GM12864 (cell line): ENCODE data around the gene ATG2A.

ENCODE experiments used
- DNase-seq: peaks from one replicate; pipeline ENCODE4 v3.0.0-alpha.2; 2011; ENCODE audit warnings: low read depth
- H3K4me3 ChIP-seq: 2 replicates; pipeline ENCODE4 v1.5.1; 2011; ENCODE audit warnings: mild to moderate bottlenecking, low read depth, low read length, control low read depth
- TF ChIP-seq, protein P1 (sequence below): IDR thresholded peaks from 2 replicates; pipeline ENCODE4 v1.5.1; 2011; ENCODE audit warnings: low read depth, mild to moderate bottlenecking, moderate library complexity, low read length, control low read depth, inconsistent platforms; ENCODE audit errors: missing control alignments

ATG2A gene

DNA sequence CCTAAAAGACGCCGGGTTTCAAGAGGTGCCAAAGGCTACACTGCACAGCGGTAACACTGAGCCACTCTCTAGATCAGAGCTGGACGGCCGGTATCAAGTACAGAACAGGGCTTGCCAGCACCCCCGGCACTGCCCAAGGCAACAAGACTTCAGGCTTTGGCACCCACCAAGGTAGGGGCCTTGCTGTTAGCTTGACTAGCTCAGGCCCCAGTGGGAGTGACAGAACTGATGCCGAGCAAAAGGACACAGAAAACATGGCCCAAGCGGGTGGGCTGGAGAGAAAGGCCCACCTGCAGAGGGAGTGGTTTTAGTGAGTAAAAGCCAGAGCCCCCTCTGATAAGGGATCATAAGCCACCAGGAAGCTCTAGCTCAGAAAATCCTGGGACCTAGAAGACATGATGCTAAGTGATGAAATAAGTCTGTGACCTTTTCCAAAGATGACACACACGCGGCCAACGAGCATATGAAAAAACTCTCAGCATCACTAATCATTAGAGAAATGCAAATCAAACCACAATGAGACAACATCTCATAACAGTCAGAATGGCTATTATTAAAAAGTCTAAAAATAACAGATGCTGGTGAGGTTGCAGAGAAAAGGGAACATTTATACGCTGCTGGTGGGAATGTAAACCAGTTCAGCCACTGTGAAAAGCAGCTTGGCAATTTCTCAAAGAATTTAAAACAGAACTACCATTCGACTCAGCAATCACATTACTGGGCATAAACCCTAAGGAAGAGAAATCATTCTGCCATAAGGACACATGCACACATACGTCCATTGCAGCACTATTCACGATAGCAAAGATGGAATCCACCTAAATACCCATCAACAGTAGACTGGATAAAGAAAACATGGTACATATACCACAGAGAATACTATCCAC is 51.5 kb downstream of the ATG2A start:
- TF ChIP-seq, protein P1, sequence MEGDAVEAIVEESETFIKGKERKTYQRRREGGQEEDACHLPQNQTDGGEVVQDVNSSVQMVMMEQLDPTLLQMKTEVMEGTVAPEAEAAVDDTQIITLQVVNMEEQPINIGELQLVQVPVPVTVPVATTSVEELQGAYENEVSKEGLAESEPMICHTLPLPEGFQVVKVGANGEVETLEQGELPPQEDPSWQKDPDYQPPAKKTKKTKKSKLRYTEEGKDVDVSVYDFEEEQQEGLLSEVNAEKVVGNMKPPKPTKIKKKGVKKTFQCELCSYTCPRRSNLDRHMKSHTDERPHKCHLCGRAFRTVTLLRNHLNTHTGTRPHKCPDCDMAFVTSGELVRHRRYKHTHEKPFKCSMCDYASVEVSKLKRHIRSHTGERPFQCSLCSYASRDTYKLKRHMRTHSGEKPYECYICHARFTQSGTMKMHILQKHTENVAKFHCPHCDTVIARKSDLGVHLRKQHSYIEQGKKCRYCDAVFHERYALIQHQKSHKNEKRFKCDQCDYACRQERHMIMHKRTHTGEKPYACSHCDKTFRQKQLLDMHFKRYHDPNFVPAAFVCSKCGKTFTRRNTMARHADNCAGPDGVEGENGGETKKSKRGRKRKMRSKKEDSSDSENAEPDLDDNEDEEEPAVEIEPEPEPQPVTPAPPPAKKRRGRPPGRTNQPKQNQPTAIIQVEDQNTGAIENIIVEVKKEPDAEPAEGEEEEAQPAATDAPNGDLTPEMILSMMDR = no peak
- H3K4me3 ChIP-seq = peak overlapping the region; percentile 28
- DNase-seq = peak; percentile 80

DNA sequence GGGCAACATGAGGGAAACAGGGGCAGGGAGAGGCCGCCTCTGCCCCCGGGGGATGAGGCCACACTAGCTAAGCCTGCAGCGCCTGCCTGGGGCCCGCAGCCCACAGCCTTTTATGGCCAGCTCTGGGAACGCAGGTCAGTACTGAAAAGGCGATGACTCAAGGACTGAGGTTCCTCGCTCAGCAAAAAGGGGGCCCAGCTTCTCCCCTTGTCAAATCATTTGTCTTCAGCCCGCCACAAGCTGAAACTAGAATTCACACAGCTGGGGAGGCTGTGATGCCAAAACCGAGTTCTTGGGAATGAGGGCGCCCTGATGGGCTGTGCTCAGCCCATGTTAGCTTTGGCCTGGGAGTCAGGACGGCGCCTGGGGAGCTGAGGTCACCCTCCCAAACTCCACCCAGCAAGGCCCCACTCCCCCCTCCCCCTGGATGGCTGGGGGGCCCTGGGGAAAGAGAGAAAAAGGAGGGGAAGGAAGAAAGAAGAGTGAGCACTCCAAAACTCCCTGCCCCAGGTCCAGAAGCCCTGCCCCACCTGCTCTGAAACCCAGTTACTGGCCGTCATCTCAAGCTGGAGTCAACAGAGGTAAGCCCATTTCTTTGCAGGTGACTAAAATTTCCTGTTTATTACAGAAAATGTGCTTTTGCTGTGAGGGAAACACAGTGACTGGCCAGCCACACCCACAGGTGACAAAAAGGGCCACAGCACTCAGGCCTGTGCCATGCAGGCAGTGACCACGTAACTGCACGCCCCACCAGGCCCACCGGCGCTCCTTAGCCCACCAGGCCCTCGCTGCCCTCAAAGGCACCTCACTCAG is 52.3 kb downstream of the ATG2A start:
- DNase-seq = no peak
- H3K4me3 ChIP-seq = peak overlapping the region; percentile 28
- TF ChIP-seq, protein P1 = no peak

DNA sequence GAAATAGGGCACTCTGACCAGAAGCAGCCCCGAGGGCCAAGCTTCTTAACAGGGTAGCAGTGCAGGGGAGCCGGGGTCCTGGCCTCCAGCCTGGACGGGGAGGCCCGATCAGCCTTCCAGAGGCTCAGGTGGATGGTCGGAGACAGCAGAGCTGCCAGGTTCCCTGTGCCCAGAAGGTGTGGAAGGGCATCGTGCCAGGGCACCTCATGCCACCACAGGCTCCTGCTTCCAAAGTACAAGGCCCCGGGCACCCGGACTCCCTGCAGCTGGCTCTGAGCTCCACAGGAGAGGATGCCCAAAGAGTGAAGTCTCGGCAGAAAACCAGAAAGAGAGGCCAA is 52.9 kb downstream of the ATG2A start:
- H3K4me3 ChIP-seq = peak overlapping the region; percentile 28
- TF ChIP-seq, protein P1 = no peak

DNA sequence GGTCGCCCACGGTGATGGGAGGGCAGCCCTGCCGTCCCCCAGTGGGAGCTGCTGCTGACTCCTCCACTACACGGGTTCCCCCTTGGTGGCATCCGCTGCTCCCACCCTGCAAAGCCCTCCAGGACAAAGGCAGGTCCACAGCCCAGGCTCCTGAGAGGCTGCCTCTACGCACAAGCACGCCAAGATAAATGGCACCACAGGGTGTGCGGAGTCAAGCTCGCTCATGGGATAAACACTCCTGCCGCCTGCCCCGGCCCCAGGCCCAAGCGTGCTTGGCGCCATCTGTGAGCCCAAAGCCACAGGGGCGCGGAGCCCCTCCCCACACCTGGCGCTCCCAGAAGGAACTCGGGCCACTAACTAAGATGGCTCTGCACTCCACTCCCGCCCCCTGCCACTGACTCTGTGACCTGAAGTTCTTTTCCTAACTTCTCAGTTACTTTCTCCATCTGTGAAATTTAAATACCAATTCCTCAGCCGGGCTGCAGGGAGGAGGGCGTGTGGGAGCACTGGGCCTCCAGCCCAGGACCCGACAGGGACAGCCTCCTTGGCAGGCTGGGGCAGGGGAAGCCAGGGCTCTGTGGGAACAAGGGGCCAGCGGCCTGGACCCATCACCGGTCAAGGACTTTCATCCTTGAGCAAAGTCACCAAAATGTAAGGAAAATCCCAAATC is 53.5 kb downstream of the ATG2A start:
- TF ChIP-seq, protein P1 = no peak
- no peak for DNase-seq
- H3K4me3 ChIP-seq = peak overlapping the region; percentile 28

More for the DNA sequence above, 52.9 kb downstream of the ATG2A start:
- no peak for DNase-seq

DNA sequence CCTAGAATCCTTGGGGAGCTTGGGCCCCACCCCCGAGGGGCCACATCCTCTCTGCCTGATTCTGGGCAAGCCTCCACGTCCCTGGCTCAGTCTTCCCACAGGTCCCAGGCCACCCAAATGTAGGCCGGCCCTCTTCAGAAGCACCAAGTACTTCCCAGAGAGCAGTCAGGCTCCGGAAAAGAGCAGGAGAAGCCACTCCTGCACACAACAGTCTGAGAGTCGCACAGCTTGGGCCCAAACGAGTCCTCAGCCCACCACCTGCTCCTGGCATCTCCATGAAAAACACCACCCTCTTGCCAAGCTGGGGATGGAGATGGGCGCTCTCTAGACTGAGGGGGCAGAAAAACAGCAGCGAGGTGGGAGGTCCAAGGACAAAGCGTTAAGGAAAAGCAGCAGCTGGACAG is 54.0 kb downstream of the ATG2A start:
- no peak overlapping the region for H3K4me3 ChIP-seq
- no peak for DNase-seq
- TF ChIP-seq, protein P1 = no peak

DNA sequence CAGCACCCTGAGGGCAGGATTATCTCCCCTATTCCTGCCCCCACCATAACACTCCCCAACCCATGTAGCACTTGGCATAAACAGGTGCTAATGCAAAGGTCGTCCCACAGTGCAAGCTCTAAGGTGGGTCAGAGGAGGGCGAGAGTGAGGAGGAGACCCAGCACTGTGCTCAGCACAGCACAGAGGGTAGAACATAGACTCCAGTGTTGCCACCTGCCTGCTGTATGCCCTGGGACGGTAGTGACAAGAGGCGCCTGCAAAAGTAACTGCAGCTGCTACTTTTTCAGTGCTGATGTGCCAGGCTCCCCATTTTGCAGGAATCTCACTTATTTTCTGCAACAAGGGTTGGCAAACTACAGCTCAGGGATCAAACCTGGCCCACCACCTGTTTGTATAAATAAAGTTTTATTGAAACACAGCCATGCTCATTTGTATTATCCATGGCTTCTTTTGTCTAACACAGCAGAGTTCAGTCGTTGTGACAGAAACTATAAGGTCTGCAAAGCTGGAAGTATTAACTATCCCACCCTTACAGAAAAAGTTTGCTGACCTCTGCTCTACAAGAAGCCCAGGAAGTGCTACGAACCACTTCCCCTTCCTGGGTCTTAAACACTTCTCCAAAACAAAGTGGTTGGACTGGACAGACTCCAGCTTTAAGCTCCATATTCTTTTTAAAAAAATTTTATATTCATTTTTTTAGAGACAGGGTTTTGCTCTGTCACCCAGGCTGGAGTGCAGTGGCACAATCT is 55.6 kb downstream of the ATG2A start:
- no peak overlapping the region for H3K4me3 ChIP-seq
- TF ChIP-seq, protein P1 = no peak
- no peak for DNase-seq
